Nephron (organoid): ENCODE results near the gene POMC.

ENCODE experiments used
- H3K27ac Mint-ChIP-seq, 3 experiments: 2 replicates each; pipeline ENCODE4 v1.8.0; 2020; ENCODE audit warnings: mixed read lengths in 3 of 3, mild to moderate bottlenecking in 2 of 3, moderate library complexity in 1 of 3
- H3K27me3 Mint-ChIP-seq: 2 replicates; pipeline ENCODE4 v1.8.0; 2021; ENCODE audit warnings: low read depth, mild to moderate bottlenecking, moderate library complexity, mixed read lengths
- H3K36me3 Mint-ChIP-seq: 2 replicates; pipeline ENCODE4 v1.8.0; 2020; ENCODE audit warnings: low read depth, mixed read lengths
- H3K4me1 Mint-ChIP-seq: 2 replicates; pipeline ENCODE4 v1.8.0; 2020; ENCODE audit warnings: mixed read lengths
- H3K4me3 Mint-ChIP-seq, 3 experiments: 2 replicates each; pipeline ENCODE4 v1.8.0; 2020; ENCODE audit warnings: mild to moderate bottlenecking in 3 of 3, mixed read lengths in 3 of 3, moderate library complexity in 2 of 3
- H3K9me3 Mint-ChIP-seq: 2 replicates; pipeline ENCODE4 v1.8.0; 2020; ENCODE audit warnings: mixed read lengths
- CTCF ChIP-seq, 3 experiments: fragments of 200-600 bp; sonication (generic); IDR thresholded peaks; one replicate each; pipeline ENCODE4 v1.5.0; 2021; ENCODE audit warnings: antibody characterized with exemption in 3 of 3; ENCODE audit not compliant: unreplicated experiment in 3 of 3

The POMC gene

GRCh38 chr2:25174192-25174861 lies 5.9 kb upstream of the POMC start:
- Mint-ChIP-seq H3K4me3 (no peak overlapping the region), H3K36me3 (no peaks in the 10 kb centered on the region), H3K4me1 (no peaks in the 10 kb centered on the region), H3K27ac (no peak overlapping the region), H3K9me3 (no peaks in the 10 kb centered on the region), H3K27me3 (peaks cover 77% of the 10 kb centered on the region)
- TF ChIP-seq CTCF (IDR thresholded peaks at IDR 0.05; ENCODE audit: unreplicated experiment in 3 of 3) = no peak

- H3K9me3 Mint-ChIP-seq = no peaks in the 10 kb centered on the region
Measured at GRCh38 chr2:25173719-25174118, 5.3 kb upstream of the POMC start.

GRCh38 chr2:25170888-25171287 lies 2.5 kb upstream of the POMC start:
- no peak overlapping the region for H3K27ac Mint-ChIP-seq
- H3K9me3 Mint-ChIP-seq = no peaks in the 10 kb centered on the region
- H3K4me3 Mint-ChIP-seq = no peak overlapping the region
- peaks cover 90% of the 10 kb centered on the region for H3K27me3 Mint-ChIP-seq
- H3K4me1 Mint-ChIP-seq = no peaks in the 10 kb centered on the region
- TF ChIP-seq CTCF (IDR thresholded peaks at IDR 0.05; ENCODE audit: unreplicated experiment in 3 of 3) = no peak
- H3K36me3 Mint-ChIP-seq = no peaks in the 10 kb centered on the region

More at GRCh38 chr2:25173719-25174118, 5.3 kb upstream of the POMC start:
- H3K27me3 Mint-ChIP-seq = peaks cover 79% of the 10 kb centered on the region
- TF ChIP-seq CTCF (IDR thresholded peaks at IDR 0.05; ENCODE audit: unreplicated experiment in 3 of 3) = no peak
- no peak overlapping the region for H3K27ac Mint-ChIP-seq
- H3K4me3 Mint-ChIP-seq = no peak overlapping the region
- H3K36me3 Mint-ChIP-seq = no peaks in the 10 kb centered on the region
- no peaks in the 10 kb centered on the region for H3K4me1 Mint-ChIP-seq

GRCh38 chr2:25169073-25169470 lies 692 bp upstream of the POMC start:
- no peak for TF ChIP-seq CTCF (IDR thresholded peaks at IDR 0.05; ENCODE audit: unreplicated experiment in 3 of 3)
- H3K9me3 Mint-ChIP-seq = no peaks in the 10 kb centered on the region
- H3K4me1 Mint-ChIP-seq = no peaks in the 10 kb centered on the region
- no peak overlapping the region for H3K27ac Mint-ChIP-seq
- no peaks in the 10 kb centered on the region for H3K36me3 Mint-ChIP-seq
- H3K4me3 Mint-ChIP-seq = peak overlapping the region; percentile 35 to 80 (median 71)
- H3K27me3 Mint-ChIP-seq = peaks cover 93% of the 10 kb centered on the region

- TF ChIP-seq CTCF (IDR thresholded peaks at IDR 0.05; ENCODE audit: unreplicated experiment in 3 of 3) = no peak
- Mint-ChIP-seq H3K4me3 (peak overlapping the region in 1 of 3 experiments; percentile 18), H3K9me3 (no peaks in the 10 kb centered on the region), H3K27ac (no peak overlapping the region), H3K36me3 (no peaks in the 10 kb centered on the region), H3K4me1 (no peaks in the 10 kb centered on the region), H3K27me3 (peaks cover 75% of the 10 kb centered on the region)
Measured at GRCh38 chr2:25165992-25166875, 2.1 kb downstream of the POMC start.
